ENCODE results near the gene BID.

DNA sequence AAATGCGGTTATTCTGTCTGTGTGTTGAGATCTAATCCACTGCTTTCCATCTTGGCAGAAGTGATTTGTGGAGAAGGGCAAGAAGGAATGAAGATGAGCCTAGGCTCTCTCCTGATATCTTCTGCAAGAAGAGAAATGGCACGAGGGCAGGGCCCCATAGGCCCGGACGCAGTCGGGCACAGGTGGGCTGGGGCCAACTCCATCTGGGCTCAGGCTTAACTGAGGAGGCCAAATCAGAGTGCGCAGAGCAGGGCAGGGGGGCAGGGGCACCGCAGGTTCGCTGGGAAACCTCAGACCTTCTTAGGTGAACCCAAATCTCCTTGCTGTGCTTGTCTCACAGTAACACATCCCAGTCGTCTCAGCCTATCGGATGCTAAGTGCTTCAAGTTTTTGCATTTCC lies 32.8 kb upstream of the BID start:
- TF ChIP-seq ZNF274 (IDR thresholded peaks at IDR 0.05; ENCODE audit: low read depth, low read length) (no peak), FOSL1 (IDR thresholded peaks at IDR 0.05; ENCODE audit: low read depth) (no peak), POLR2AphosphoS5 (IDR thresholded peaks at IDR 0.05; ENCODE audit: low read depth, low read length) (no peak), CEBPB (IDR thresholded peaks at IDR 0.05; ENCODE audit: low read depth) (no peak)
- TF ChIP-seq, protein P1, sequence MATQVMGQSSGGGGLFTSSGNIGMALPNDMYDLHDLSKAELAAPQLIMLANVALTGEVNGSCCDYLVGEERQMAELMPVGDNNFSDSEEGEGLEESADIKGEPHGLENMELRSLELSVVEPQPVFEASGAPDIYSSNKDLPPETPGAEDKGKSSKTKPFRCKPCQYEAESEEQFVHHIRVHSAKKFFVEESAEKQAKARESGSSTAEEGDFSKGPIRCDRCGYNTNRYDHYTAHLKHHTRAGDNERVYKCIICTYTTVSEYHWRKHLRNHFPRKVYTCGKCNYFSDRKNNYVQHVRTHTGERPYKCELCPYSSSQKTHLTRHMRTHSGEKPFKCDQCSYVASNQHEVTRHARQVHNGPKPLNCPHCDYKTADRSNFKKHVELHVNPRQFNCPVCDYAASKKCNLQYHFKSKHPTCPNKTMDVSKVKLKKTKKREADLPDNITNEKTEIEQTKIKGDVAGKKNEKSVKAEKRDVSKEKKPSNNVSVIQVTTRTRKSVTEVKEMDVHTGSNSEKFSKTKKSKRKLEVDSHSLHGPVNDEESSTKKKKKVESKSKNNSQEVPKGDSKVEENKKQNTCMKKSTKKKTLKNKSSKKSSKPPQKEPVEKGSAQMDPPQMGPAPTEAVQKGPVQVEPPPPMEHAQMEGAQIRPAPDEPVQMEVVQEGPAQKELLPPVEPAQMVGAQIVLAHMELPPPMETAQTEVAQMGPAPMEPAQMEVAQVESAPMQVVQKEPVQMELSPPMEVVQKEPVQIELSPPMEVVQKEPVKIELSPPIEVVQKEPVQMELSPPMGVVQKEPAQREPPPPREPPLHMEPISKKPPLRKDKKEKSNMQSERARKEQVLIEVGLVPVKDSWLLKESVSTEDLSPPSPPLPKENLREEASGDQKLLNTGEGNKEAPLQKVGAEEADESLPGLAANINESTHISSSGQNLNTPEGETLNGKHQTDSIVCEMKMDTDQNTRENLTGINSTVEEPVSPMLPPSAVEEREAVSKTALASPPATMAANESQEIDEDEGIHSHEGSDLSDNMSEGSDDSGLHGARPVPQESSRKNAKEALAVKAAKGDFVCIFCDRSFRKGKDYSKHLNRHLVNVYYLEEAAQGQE (IDR thresholded peaks at IDR 0.05; ENCODE audit: low read depth) = no peak
